SJCRH30 (cell line): Measurements from ENCODE around the gene ZNF12. TPM values are rescaled to one million over a fixed set of nuclear protein-coding genes. Genes with fewer than 3 reads are reported as not detected.
"Not testable (repeated sequence)": the region's sequence is repeated elsewhere in the genome, so short reads cannot be mapped to it uniquely, and the experiment has no call there.

ENCODE experiments used
- DNase-seq, 2 experiments: peaks; one replicate each; pipeline ENCODE4 v3.0.0-alpha.2; 2015 to 2020
- H3K27ac ChIP-seq: fragments of 250-450 bp; sonication (Bioruptor Pico); 2 replicates; pipeline ENCODE4 v1.5.1; 2020; ENCODE audit warnings: mild to moderate bottlenecking, moderate library complexity
- H3K27me3 ChIP-seq: fragments of 250-450 bp; sonication (Bioruptor Pico); 2 replicates; pipeline ENCODE4 v1.5.1; 2020; ENCODE audit warnings: mild to moderate bottlenecking, moderate library complexity
- H3K36me3 ChIP-seq: fragments of 250-450 bp; sonication (Bioruptor Pico); 2 replicates; pipeline ENCODE4 v1.5.1; 2020; ENCODE audit warnings: mild to moderate bottlenecking, moderate library complexity
- H3K4me1 ChIP-seq: fragments of 250-450 bp; sonication (Bioruptor Pico); 2 replicates; pipeline ENCODE4 v1.5.1; 2020; ENCODE audit warnings: mild to moderate bottlenecking, moderate library complexity
- H3K4me3 ChIP-seq: fragments of 250-450 bp; sonication (Bioruptor Pico); 2 replicates; pipeline ENCODE4 v1.5.1; 2020; ENCODE audit warnings: mild to moderate bottlenecking, moderate library complexity
- H3K9me3 ChIP-seq: fragments of 250-450 bp; sonication (Bioruptor Pico); replicated peaks from 2 replicates; pipeline ENCODE4 v1.5.1; 2020; ENCODE audit warnings: mild to moderate bottlenecking, moderate library complexity
- total RNA-seq: library from RNA; depleted of rRNA; stranded (reverse); fragments of >200 nt; shearing (Covaris generic); gene quantifications from 2 replicates; pipeline ENCODE4 v1.2.3, GENCODE V29; 2014

Gene ZNF12
- total RNA-seq, 1 experiment from 2014 or later: 41.6 TPM

DNA sequence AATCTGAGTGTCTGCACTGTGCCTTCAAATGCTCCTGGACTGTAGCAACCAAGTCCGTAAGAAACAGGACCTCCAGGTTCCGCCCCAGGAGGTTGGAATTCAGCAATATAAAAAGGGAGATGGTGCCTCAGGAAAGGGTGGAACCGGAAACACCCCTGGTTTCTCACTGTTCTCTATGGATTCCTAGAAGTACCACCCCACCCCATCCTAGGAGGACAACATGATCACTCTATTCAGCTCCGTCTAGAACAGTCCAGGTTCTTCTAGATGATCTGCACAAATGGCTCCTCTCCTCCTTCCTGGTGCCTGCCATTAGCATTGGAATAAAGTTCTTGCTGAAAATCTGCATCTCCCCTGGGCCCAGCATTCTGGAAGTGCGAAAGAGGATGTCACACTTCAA, 7.6 kb upstream of the ZNF12 start:
- no peaks in the 10 kb centered on the region for H3K4me1 ChIP-seq
- H3K4me3 ChIP-seq: no peak overlapping the region
- no peak for DNase-seq
- H3K36me3 ChIP-seq: no peaks in the 10 kb centered on the region
- 0 out of 2 replicates have a peak, but pooled peaks cover 3% of the 10 kb centered on the region for H3K9me3 ChIP-seq
- H3K27ac ChIP-seq: no peak overlapping the region
- H3K27me3 ChIP-seq: no peaks in the 10 kb centered on the region

DNA sequence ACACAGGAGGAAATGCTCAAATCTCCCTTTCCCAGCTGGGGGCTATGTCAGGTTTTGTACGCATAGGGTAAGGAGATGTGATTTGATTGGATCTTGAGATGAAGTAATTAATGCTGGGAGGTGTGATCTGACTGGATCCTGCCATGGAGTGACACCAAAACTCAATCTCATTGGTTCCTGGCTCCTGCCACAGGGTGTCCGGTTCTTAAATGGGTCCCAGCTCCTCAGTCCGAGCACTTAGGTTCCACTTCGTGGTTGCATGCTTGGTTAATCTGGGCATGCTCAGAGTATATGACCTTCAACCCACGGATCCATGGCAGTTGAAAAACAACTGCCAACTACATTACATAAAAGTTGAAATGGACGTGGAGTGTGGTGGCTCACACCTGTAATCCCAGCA, 3.1 kb upstream of the ZNF12 start:
- Histone ChIP-seq H3K4me3 (no peak overlapping the region), H3K36me3 (peaks cover 6% of the 10 kb centered on the region), H3K27ac (no peak overlapping the region), H3K27me3 (no peaks in the 10 kb centered on the region), H3K4me1 (no peaks in the 10 kb centered on the region), H3K9me3 (peaks cover 7% of the 10 kb centered on the region; the same call in 1 of the 2 replicates)
- peak; percentile 17 to 34 for DNase-seq

DNA sequence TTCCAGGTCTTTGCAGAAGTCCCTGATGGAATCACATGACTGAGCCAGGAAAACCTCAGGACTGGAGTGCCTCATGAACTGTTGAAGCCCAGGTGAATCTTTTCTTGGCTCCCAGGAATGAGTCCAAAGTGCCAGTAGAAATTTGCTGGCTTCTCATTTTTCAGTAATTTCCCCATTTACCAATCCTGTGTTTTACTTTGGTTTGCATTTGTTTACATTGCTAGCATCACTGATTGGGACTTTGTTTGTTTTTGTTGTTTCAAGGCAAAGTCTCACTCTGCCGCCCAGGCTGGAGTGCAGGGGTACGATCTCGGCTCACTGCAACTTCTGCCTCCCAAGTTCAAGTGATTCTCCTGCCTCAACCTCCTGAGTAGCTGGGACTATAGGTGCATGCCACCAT, 1.6 kb upstream of the ZNF12 start:
- Histone ChIP-seq H3K27me3 (no peaks in the 10 kb centered on the region), H3K4me1 (no peaks in the 10 kb centered on the region), H3K27ac (no peak overlapping the region), H3K9me3 (peaks cover 14% of the 10 kb centered on the region), H3K4me3 (no peak overlapping the region), H3K36me3 (peaks cover 20% of the 10 kb centered on the region)
- no peak for DNase-seq

DNA sequence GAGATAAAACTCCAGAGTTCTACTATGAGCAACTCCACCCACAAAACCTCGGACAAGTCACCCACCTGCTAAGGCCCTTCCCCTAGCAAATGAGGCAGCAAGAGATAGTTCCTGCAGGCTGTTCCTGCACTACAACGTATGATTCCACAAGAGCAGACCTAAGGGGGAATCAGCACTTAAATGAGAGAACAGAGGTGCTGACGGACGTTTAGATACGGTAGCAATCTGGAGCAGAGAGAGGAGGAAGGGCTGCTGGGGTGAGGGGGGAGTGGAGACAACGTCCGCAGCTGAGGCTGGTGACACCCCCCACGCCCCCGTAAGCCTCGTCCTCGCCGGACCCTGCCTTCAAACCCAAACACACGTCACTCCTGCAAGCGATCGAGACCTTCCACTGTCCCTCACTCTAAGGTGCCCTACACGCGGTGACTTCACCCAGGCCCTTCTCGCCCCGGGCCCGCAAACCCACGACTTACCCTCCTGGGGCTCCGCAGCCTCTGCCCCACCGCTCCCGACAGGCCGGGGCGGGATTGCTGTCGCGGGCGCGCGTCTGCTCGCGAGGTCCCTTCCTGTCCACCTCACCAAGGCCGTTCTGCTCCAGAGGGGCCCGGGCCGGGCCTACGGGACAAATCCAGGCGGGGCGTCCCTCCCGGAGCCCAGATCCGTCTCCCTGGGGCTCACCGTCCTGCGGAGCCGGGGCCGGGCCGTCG, 635 bp downstream of the ZNF12 start:
- Histone ChIP-seq H3K27ac (peak overlapping the region; percentile 87), H3K27me3 (no peaks in the 10 kb centered on the region), H3K4me1 (no peaks in the 10 kb centered on the region), H3K36me3 (peaks cover 35% of the 10 kb centered on the region), H3K4me3 (peak overlapping the region; percentile 81), H3K9me3 (peaks cover 21% of the 10 kb centered on the region)
- DNase-seq: peak; percentile 41

DNA sequence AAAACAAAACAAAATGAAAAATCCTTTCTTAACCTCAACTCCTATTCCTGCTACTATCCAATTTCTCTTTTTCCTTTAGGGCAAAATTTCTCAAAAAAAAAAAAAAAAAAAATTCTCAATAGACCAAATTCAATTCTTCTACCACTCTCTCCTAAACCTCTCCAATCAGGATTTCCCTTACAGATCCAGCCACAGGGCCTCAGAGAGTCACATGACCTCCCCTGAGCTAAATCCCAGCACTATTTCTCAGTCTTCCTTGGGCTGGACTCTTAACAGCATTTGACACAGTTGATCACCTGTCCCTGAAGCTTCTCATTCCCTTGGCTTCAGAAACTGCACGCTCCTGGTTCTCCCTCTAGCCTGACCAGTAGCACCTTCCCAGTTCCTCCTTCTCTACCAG, 4.9 kb downstream of the ZNF12 start:
- H3K27me3 ChIP-seq: no peaks in the 10 kb centered on the region
- no peak overlapping the region for H3K27ac ChIP-seq
- DNase-seq: peak in 1 of 2 experiments; percentile 26
- peaks cover 37% of the 10 kb centered on the region for H3K9me3 ChIP-seq
- no peak overlapping the region for H3K4me3 ChIP-seq
- peaks cover 77% of the 10 kb centered on the region for H3K36me3 ChIP-seq
- no peaks in the 10 kb centered on the region for H3K4me1 ChIP-seq

DNA sequence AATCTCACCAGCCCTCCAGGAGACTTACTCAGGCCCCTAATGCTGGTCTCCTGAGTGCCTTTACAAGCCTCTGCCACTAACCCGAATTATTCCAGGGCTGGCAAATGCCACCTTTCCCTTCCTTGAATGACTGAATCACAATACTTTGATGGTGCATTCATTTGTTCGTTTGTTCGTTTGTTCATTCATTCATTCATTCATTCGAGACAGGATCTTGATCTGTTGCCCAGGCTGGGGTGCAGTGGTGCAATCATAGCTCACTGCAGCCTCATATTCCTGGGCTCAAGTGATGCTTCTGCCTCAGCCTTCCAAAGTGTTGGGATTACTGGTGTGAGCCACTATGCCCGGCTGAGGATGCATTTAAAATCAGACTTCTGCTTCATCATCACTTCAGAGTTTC, 6.0 kb downstream of the ZNF12 start:
- Histone ChIP-seq H3K4me3 (no peak overlapping the region), H3K9me3 (peaks cover 48% of the 10 kb centered on the region), H3K27ac (no peak overlapping the region), H3K27me3 (no peaks in the 10 kb centered on the region), H3K4me1 (no peaks in the 10 kb centered on the region), H3K36me3 (peaks cover 88% of the 10 kb centered on the region)
- DNase-seq: no peak

DNA sequence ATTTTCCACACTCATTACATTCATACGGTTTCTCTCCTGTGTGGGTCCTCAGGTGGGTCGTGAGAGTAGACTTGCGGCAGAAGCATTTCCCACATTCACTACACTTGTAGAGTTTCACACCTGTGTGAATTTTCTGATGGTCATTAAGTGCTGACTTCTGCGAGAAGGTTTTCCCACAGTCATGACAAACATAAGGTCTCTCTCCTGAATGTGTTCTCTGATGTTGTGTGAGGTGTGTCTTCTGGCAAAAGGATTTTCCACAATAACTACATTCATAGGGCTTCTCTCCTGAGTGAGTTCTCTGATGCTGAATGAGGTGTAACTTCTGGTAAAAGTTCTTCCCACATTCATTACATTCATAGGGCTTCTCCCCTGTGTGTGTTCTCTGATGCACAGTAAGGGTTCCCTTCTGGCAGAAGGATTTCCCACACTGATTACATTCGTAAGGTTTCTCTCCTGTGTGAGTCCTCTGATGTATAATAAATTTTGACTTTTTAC, 15.1 kb downstream of the ZNF12 start:
- Histone ChIP-seq H3K4me1 (no peaks in the 10 kb centered on the region), H3K4me3 (no peak overlapping the region), H3K36me3 (peaks cover 100% of the 10 kb centered on the region), H3K9me3 (peaks cover 89% of the 10 kb centered on the region), H3K27me3 (no peaks in the 10 kb centered on the region), H3K27ac (no peak overlapping the region)
- DNase-seq: peak in 1 of 2 experiments; percentile 28

DNA sequence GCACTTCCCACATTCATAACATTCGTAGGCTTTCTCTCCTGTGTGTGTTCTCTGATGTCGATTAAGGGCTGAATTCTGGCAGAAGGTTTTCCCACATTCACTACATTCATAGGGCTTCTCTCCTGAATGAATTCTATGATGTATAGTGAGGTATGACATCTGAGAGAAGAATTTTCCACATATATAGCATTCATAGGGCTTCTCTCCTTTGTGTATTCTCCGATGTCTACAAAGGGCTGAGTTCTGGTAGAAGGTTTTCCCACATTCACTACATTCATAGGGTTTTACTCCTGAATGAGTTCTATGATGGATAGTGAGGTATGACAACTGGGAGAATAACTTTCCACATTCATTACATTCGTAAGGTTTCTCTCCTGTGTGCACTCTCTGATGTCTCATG, 15.6 kb downstream of the ZNF12 start:
- Histone ChIP-seq H3K27me3 (no peaks in the 10 kb centered on the region), H3K27ac (no peak overlapping the region), H3K9me3 (peaks cover 89% of the 10 kb centered on the region), H3K4me3 (no peak overlapping the region), H3K36me3 (peaks cover 100% of the 10 kb centered on the region), H3K4me1 (no peaks in the 10 kb centered on the region)
- DNase-seq: no peak

DNA sequence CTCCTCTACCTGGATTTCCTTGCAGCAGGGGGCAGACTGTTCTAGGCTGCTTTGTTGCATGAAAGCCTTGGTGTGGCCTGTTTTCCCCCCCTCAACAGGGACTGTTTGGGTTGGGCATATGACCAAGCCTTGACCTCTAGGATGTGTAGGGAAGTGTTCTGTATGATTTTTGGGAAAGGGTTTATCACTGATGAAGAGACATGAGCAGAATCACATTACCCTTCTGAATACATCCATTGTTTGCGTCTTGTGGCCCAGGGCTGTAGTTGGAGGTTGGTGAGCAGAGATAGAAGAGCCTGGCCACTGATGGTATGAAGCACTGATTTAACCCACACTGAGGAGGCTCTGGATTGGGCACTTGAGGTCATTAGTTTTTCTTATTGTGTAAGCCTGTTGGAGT, 26.6 kb downstream of the ZNF12 start:
- Histone ChIP-seq H3K27me3 (no peaks in the 10 kb centered on the region), H3K36me3 (no peaks in the 10 kb centered on the region), H3K4me1 (no peaks in the 10 kb centered on the region), H3K27ac (no peak overlapping the region), H3K9me3 (peaks cover 35% of the 10 kb centered on the region), H3K4me3 (no peak overlapping the region)
- no peak for DNase-seq

DNA sequence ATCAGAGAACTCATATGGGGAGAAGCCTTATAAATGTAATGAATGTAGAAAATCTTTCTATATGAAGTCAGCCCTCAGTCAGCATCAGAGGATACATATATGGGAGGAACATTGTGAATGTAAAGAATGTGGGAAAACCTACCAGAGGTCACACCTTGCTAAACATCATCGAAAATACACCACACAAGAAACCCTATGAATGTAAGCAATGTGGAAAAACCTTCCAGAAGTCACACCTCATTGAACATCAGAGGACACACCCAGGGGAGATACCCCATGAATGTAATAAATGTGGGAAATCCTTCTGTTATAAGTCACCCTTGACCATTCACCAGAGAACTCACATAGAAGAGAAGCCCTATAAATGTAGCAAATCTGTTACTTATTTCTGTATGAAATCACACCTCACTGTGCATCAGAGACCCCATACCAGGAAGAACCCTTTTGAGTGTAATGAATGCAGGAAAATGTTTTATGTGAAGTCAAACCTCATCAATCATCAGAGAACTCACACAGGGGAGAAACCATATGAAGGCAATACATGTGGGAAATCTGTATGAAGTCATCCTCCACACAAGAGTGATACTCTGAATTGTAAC, 30.8 kb downstream of the ZNF12 start:
- peaks cover 44% of the 10 kb centered on the region for H3K9me3 ChIP-seq

DNA sequence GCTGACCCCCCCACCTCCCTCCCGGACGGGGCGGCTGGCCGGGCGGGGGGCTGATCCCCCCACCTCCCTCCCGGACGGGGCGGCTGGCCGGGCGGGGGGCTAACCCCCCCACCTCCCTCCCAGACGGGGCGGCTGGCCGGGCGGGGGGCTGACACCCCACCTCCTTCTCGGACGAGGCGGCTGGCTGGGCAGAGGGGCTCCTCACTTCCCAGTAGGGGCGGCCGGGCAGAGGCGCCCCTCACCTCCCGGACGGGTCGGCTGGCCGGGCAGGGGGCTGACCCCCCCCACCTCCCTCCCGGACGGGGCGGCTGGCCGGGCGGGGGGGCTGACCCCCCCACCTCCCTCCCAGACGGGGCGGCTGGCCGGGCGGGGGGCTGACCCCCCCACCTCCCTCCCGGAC, 35.9 kb downstream of the ZNF12 start:
- not testable (repeated sequence) for DNase-seq, H3K4me3 ChIP-seq, H3K27me3 ChIP-seq, H3K36me3 ChIP-seq, H3K4me1 ChIP-seq, H3K27ac ChIP-seq
- peaks cover 33% of the 10 kb centered on the region for H3K9me3 ChIP-seq

More for the DNA sequence above, 30.8 kb downstream of the ZNF12 start:
- Histone ChIP-seq H3K4me3 (no peak overlapping the region), H3K36me3 (no peaks in the 10 kb centered on the region), H3K27ac (no peak overlapping the region), H3K27me3 (no peaks in the 10 kb centered on the region), H3K4me1 (no peaks in the 10 kb centered on the region)
- DNase-seq: no peak

DNA sequence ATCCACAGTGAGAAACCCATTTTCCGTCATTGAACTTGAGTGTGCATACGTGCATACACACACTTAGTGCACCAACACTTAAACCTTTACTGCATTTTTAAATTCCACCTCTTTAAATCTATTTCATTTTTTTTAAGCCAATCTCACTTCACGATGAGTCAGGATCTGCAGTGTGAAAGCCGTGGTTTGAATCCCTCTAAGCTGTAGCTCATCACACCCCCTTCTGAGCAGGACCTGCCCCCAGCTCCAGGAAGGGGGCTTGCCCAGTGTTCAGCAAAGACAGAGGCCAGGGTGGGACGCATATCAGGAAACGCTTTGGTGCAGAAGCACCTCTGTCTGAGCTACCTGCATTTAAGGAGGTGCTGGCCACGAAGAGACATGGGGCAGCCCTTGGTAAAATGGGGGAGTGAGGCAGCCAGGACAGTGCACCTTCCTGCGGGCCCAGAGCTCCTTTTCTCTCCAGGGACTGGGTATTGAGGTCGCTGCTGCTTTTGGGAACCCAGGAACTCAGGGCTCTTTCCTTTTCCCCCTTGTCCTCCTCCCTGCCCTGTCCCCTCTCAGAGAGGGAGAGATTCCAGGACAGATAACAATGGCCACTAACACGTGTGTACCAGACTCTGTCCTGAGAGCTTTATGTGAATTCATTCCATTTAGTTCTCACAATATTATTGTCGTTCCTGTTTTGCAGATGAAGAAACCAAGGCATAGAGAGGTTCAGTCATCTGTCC, 48.0 kb downstream of the ZNF12 start:
- Histone ChIP-seq H3K4me1 (no peaks in the 10 kb centered on the region), H3K4me3 (no peak overlapping the region), H3K9me3 (peaks cover 8% of the 10 kb centered on the region; the same call in 1 of the 2 replicates), H3K27me3 (no peaks in the 10 kb centered on the region), H3K36me3 (peaks cover 15% of the 10 kb centered on the region), H3K27ac (no peak overlapping the region)
- DNase-seq: no peak

DNA sequence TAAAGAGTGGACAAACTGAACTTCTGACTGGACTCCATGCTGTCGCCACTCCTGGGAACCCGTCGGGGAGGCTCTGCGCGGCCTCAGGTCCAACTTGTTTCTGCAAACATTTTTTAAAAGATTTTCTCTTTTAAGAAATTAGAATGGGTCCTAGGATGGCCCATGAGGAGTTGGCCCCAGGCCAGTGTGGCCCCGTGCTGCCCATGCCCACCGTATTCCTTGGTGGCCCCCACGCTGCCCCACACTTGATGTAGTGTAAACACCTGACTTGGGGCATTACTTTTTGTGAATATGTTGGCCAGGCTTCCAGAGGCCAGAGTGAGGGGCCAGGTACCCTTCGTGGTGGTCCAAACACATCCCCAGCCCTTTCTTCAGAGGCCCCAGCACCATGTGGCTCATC, 50.3 kb downstream of the ZNF12 start:
- H3K4me1 ChIP-seq: no peaks in the 10 kb centered on the region
- DNase-seq: no peak
- H3K4me3 ChIP-seq: no peak overlapping the region
- H3K27me3 ChIP-seq: no peaks in the 10 kb centered on the region
- no peak overlapping the region for H3K27ac ChIP-seq
- H3K9me3 ChIP-seq: peaks cover 5% of the 10 kb centered on the region; the same call in 1 of the 2 replicates
- peaks cover 28% of the 10 kb centered on the region for H3K36me3 ChIP-seq

DNA sequence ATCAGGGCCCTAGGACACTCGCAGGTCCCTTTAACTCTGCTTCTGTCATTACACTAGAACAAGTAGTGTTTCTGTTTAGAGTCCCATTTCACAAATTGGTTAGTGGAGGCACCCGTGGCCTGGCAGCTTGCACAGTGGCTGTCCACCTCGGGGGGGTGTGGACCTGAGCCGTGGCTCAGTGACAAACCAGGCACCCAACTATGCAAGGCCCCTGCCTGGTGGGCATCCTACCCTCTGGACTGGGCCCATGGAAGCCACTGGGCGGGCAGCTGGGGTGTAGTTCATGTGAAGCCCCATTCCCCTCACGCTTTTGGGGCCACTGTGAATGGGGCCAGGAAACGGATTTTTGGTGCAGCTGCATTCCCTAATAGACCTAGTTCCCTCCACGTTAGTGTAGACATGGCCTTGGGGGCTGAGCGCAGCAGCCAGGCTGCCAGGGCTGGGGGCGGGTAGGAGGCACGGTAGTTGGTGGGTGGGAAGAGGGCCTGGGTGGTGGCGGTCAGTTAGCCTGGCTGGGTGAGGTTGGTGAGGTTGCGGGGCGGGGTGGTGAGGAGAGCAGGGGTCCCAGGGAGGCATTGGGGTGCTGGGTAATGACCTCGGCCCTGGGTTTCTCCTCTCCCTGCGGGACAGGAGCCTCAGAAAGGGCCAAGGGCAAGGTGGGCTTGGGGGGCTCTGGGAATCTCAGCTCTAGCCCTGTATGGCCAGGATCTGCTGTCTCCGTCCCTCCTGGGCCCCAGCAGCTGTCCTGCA, 50.9 kb downstream of the ZNF12 start:
- Histone ChIP-seq H3K27me3 (no peaks in the 10 kb centered on the region), H3K4me1 (no peaks in the 10 kb centered on the region), H3K9me3 (peaks cover 5% of the 10 kb centered on the region; the same call in 1 of the 2 replicates), H3K36me3 (peaks cover 34% of the 10 kb centered on the region), H3K27ac (no peak overlapping the region), H3K4me3 (no peak overlapping the region)
- no peak for DNase-seq
